ENCODE results near the gene TTR. TPM values are rescaled to one million over a fixed set of nuclear protein-coding genes. Genes with fewer than 3 reads are reported as not detected.

Gene TTR
- total and polyA plus RNA-seq, 9 of the 15 experiments (the other 6 are each of a cell fraction or from before 2014, with no cell fraction given): 0.17 to 0.53 TPM; not detected in 7

GRCh38 chr18:31619291-31619690 is 27.6 kb downstream of the TTR start:
- Histone ChIP-seq H3K79me2 (ENCODE audit: control insufficient read depth, insufficient read depth, low read length) (no peaks in the 10 kb centered on the region), H3K4me2 (ENCODE audit: insufficient read depth, low read length) (no peak overlapping the region), H3K9me3 (replicated peaks; ENCODE audit: control insufficient read depth, insufficient read depth, low read depth, low read length) (no peaks in the 10 kb centered on the region), H3K4me3 (no peak overlapping the region), H3K36me3 (ENCODE audit: control insufficient read depth, insufficient read depth, low read length) (no peaks in the 10 kb centered on the region), H3K9ac (ENCODE audit: insufficient read depth in 1 of 2, low read depth in 2 of 2, low read length in 2 of 2) (no peak overlapping the region), H3K27ac (ENCODE audit: extremely low read depth, low read depth, low read length) (no peak overlapping the region), H3K27me3 (ENCODE audit: control insufficient read depth in 2 of 2, insufficient read depth in 2 of 2, low read length in 2 of 2) (0 out of 5 replicates have a peak, but pooled peaks cover 0 to 7% of the 10 kb centered on the region in 2 experiments), H2AFZ (ENCODE audit: low read depth, low read length) (no peak overlapping the region), H3K4me1 (replicated peaks in 1 of 2; ENCODE audit: control insufficient read depth in 2 of 2, insufficient read depth in 2 of 2, low read length in 2 of 2) (no peaks in the 10 kb centered on the region), H3K9me1 (ENCODE audit: control insufficient read depth, insufficient read depth, low read length) (no peaks in the 10 kb centered on the region), H4K20me1 (replicated peaks; ENCODE audit: control insufficient read depth, insufficient read depth, low read length) (no peaks in the 10 kb centered on the region)
- DNase-seq (ENCODE audit: extremely low read depth in 1 of 4, low spot score in 3 of 4) (no peak), ATAC-seq (no peak), FAIRE-seq (no peak)
- no TSS peak for BruUV-seq (replicated peaks)
- CTCF ChIA-PET (ENCODE audit: low intra/inter-chr PET ratio): no interaction called here
- POLR2A ChIA-PET: no interaction called here
- TF ChIP-seq GABPB1 (CRISPR knock-in tag; IDR thresholded peaks at IDR 0.05) (no peak), ZBTB1 (CRISPR knock-in tag; IDR thresholded peaks at IDR 0.05; ENCODE audit: borderline replicate concordance, low read depth) (no peak), CREM (IDR thresholded peaks at IDR 0.05; ENCODE audit: low read depth) (no peak), MCM5 (IDR thresholded peaks at IDR 0.05; ENCODE audit: low read depth) (no peak), KLF16 (IDR thresholded peaks at IDR 0.05) (no peak), BRCA1 (IDR thresholded peaks at IDR 0.05) (no peak), BRCA1 (CRISPR knock-in tag; IDR thresholded peaks at IDR 0.05) (no peak), SMC3 (conservative IDR thresholded peaks at IDR 0.05; ENCODE audit: insufficient read depth, low read depth, low read length) (no peak), E2F4 (CRISPR knock-in tag; IDR thresholded peaks at IDR 0.05; ENCODE audit: low read depth) (no peak), CBFA2T3 (IDR thresholded peaks at IDR 0.05) (no peak), SAFB2 (IDR thresholded peaks at IDR 0.05; ENCODE audit: borderline replicate concordance, low read depth, low read length, severe bottlenecking) (no peak), ADNP (tag; IDR thresholded peaks at IDR 0.05) (no peak), ZNF282 (CRISPR knock-in tag; IDR thresholded peaks at IDR 0.05) (no peak), NR3C1 (CRISPR knock-in tag; IDR thresholded peaks at IDR 0.05) (no peak)
- in situ Hi-C loops (cut with MboI) (no loop called here), intact Hi-C loops (cut with micrococcal nuclease) (no loop called here)
